Daoy (cell line): ENCODE data around the gene MOB3A. TPM values are rescaled to one million over a fixed set of nuclear protein-coding genes. Genes with fewer than 3 reads are reported as not detected.
A peak's percentile ranks its signal among the peaks of the same experiment; 100 is the strongest.

Experiments used
- DNase-seq: peaks from one replicate; pipeline ENCODE4 v3.0.0-alpha.2; 2015; ENCODE audit warnings: low read depth
- total RNA-seq: library from RNA; depleted of rRNA; stranded (reverse); fragments of >200 nt; shearing (Covaris generic); gene quantifications from 2 replicates; pipeline ENCODE4 v1.2.3, GENCODE V29; 2014

Gene MOB3A
- total RNA-seq, 1 experiment from 2014 or later = 11.1 TPM

DNA sequence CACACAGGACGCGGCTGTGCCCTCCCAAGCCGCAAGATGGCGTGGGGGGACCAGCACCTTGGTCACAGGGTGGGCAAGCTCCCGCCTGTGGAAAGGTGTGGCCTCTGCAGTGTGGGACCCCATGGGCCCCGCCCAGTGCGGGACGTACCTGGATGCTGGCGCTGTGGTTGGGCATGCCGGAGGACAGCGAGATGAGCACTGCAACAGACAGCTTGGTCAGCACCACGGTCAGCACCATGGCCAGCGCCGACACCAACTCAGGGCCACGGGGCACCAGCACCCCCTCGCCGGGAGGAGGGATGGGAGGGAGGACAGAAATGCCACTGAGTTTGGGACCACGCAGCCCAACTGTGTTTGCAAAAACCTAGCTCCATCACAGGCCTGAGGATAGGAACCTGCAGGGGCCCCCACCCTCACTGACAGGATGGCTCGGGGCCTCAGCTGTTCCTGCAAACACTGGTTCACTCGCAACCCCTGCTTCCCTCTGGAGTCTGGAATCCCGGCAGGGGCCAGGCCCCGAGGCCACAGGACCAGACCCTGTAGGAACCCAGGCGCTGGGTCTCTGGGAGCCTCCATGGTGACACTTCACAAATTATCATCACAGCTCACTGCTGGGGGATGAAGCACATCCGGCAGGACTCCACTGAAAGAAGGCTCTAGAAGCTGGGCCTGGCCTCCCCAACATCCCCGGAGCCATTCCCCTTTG lies 27.7 kb upstream of the MOB3A start:
- DNase-seq = no peak

- no peak for DNase-seq
These were observed 26.9 kb upstream of the MOB3A start for GRCh38 chr19:2122982-2123381.

GRCh38 chr19:2122251-2122650 lies 26.1 kb upstream of the MOB3A start:
- no peak for DNase-seq

- DNase-seq = no peak
These were observed 25.4 kb upstream of the MOB3A start for GRCh38 chr19:2121416-2122051.

- no peak for DNase-seq
These were observed 24.7 kb upstream of the MOB3A start for GRCh38 chr19:2120821-2121220.

DNA sequence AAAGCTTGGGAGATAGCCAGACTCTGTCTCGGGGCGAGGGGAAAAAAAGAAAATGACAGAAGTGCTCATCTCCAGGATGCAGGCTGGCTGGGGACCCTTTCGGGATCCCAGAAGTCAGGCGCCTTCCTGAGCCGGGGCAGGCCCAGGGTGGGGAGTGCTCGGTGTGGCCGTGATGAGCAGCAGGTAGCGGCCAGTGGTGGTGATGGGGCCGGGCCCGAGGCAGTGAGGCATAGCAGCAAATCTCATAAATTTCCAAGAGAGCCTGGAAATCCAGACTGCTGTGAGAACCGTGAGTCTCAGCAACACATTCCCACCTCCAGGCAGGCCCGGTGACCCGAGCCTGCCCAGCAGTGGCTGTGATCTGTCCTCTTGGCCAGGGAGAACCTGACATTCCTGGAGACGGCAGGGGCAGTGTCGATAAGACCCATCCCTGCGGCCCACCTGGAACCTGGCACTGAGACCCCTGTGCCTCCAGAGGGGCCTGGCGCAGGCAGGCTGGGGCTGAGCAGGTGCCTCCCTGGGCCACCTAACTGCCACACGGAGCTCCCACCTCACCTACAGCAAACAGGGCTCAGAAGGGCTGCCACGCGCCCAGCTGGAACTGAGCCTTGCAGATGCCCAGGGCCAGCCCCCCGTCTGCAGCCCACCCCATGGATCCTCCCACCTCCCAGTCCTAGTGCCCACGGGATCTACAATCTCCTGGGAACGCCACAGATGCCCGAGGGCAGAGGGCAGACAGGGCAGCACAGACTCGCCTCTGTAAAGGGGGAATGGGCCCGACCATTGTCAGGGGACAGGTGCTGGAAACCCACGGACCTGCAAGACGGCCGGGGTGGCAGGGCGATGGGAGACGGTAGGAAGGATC lies 24.0 kb upstream of the MOB3A start:
- no peak for DNase-seq

- no peak for DNase-seq
These were observed 22.3 kb upstream of the MOB3A start for GRCh38 chr19:2118438-2118837.

- DNase-seq = no peak
These were observed 21.3 kb upstream of the MOB3A start for GRCh38 chr19:2117215-2117960.

DNA sequence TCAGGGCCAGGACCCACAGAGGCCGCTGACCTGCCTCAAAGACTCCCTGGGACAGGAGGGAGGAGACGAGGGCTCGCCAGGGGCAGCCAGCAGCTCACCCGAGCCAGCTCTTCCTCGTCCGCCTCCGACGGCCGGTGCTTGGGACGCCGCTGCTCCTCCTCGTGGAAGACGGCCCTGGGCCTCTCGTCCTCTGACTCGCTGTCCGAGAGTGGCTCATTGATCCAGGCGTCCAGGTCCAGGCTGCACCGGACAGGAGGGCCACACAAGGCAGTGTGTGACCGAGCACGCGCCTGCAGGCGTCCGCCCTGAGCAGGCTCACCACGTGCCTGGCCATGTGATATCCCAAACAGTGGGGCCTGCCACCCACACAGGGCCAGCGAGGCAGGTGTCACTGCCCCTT lies 20.4 kb upstream of the MOB3A start:
- DNase-seq = no peak

DNA sequence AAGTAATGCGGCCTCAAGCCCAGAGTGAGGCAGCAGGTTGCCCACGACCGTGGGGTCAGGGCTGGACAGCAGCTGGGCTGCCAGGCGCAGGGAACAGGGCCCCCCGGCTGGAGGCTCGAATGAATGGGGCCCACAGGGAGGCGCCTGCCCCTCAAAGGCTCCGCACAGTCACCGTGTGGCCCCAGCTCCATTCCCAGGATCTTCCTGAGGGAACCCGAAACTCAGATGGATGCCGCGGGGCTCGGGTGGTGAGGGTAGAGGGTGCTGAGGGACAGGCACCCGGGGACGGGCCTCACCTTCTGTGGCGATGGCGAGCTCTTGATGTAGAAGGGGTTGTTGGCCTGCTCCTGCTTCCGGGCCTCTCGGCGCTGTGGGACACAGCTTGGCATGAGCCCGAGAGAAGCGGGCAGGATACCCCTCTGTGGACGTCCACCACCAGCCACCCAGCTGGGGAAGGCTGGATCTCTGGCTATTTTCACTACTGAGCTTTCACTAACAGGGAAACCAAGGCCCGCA lies 19.8 kb upstream of the MOB3A start:
- no peak for DNase-seq

- no peak for DNase-seq
These were observed 19.2 kb upstream of the MOB3A start for GRCh38 chr19:2115324-2115723.

GRCh38 chr19:2114821-2115220 lies 18.7 kb upstream of the MOB3A start:
- DNase-seq = no peak

GRCh38 chr19:2114218-2114617 lies 18.1 kb upstream of the MOB3A start:
- DNase-seq = no peak

- DNase-seq = peak; percentile 82
These were observed 17.5 kb upstream of the MOB3A start for GRCh38 chr19:2113439-2114211.

DNA sequence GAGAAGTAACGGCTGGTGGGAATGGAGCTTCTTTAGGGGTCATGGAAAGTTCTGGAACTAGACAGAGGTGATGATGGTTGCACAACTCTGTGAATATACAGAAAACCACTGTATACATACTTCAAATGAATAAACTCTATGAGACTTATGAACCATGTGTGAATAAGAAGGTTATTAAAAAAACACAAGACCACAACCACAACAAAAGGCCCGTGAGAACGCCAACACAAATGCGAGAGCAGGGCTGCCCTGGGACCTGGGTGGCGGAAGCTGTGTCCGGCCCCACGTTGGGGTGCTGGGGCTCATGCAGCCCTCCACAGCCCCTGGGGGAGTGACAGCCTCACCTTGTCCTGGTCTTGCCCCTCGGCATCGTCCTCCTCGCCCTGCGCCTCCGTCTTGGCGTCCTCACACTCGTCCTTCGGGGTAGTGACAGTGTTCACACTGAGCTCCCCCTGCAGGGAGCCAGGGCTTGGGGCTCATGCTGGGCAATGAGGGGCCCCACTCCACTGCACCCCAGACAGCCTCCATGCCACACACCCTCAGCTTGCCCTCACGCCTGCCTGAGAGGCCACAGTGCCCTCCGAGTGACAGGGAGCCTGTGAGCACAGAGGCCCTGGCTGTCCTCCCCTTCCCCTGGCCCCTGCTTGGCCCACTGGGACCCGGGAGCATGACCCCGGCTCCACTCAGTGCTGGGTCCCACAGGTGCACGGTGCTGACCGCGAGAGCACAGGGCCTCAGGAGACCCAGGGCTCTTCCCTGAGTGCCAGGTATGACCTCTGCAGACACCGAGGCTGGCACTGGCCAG lies 16.6 kb upstream of the MOB3A start:
- DNase-seq = no peak

GRCh38 chr19:2111886-2112285 lies 15.8 kb upstream of the MOB3A start:
- no peak for DNase-seq

DNA sequence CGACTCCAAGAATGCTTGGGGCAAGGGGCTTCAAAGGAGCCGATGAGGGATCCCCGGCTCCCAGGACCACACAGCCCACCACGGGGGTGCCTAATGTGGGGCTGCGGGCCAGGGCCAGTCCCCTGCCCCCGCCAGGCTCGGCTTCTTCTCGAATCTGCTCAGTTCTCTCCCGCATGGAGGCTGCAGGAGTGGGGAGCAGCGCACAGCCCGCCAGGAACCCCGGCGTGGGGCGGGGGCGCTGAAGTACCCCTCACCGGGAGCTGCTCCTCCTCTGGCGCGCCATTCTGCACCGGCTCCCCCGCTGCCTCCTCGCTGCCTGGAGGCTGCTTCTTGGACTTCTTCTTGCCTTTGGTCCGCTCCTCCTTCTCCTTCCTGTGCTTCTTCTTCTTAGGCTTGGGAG lies 15.3 kb upstream of the MOB3A start:
- no peak for DNase-seq

DNA sequence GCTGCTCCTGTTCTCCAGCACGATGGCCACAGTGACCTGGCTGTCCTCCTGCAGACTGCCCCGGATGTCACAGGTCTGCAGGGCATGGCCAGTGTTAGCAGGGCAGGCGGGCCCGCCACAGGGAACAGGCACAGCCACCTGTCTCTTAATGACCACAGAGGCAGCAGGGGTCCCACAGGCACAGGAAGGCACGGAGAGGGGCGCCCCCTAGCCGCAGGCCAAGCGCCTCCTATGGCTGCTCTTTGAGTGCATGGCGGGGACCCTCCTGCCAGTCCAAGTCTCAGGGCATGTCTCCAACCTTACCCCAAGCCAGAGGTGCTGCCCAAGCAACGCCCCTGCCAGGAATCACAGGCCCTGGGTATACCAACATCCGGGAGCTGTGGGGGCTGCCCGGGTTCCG lies 14.7 kb upstream of the MOB3A start:
- no peak for DNase-seq

DNA sequence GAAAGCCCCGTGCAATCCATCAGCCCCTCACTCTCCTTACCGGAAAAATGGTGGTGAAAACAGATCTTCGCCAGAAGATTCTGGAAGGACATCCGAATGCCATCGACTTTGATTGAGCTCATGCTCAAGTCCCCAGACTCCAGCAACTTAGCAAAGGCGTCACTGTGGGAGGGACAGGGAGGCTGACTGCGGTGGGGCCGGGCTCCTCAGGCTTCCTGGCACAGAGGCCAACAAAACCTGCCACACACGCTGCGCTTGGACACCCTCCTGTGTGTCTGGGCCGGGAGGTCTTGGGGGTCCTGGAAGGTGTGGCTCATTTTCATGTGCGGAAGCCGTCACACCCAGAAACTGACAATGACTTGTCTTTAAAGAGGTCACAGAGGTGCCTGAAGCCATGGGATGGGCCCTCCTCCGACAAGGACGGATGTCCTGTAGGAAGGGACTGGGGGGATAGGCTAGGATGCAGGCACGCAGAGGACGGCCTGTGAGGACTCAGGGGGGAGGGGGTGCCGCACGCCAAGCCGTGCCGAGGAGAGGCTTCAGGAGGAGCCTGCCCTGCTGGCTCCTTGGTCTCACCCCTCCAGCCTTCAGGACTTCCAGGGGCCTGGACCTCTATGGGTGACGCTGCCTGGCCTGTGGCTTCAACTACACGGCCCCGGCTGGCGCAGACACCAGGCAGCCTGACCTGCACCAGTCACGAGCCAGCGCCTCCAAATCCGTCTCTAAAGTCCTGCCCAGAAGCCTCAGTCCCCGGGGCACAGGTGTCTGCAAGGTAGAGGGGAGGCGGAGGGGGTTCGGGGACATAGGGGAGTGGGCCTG lies 13.1 kb upstream of the MOB3A start:
- no peak for DNase-seq
